Keratinocyte (primary cell): Measurements from ENCODE around the gene MTF1. TPM values are rescaled to one million over a fixed set of nuclear protein-coding genes. Genes with fewer than 3 reads are reported as not detected.

Experiments
- DNase-seq: peaks from one replicate; pipeline ENCODE4 v3.0.0-alpha.2; 2011; ENCODE audit warnings: low read depth, missing footprints, low spot score
- FAIRE-seq: peaks from 2 replicates; lab custom pipeline; 2011; peaks lifted over from hg19 to GRCh38; lab: Jason Lieb, UNC
- H2AFZ ChIP-seq: 2 replicates; pipeline ENCODE4 v1.6.0; 2012; ENCODE audit warnings: low read length, control low read depth, inconsistent platforms; ENCODE audit not compliant: control insufficient read depth
- H3K27ac ChIP-seq: 2 replicates; pipeline ENCODE4 v1.5.1; 2011; ENCODE audit warnings: low read length; ENCODE audit not compliant: control insufficient read depth, insufficient read depth
- H3K27me3 ChIP-seq: 3 replicates; pipeline ENCODE4 v1.6.0; 2011; ENCODE audit warnings: low read length; ENCODE audit not compliant: control insufficient read depth, insufficient read depth; ENCODE audit errors: extremely low read depth
- H3K36me3 ChIP-seq, 2 experiments: 2 replicates in 1 of 2; 3 replicates in 1 of 2; pipeline ENCODE4 v1.5.1; 2011; ENCODE audit warnings: low read length in 2 of 2, mild to moderate bottlenecking in 1 of 2; ENCODE audit not compliant: control insufficient read depth in 2 of 2, insufficient read depth in 2 of 2; ENCODE audit errors: extremely low read depth in 1 of 2
- H3K4me1 ChIP-seq: 3 replicates; pipeline ENCODE4 v1.5.1; 2011; ENCODE audit warnings: low read length; ENCODE audit not compliant: control insufficient read depth, insufficient read depth; ENCODE audit errors: extremely low read depth
- H3K4me2 ChIP-seq: 3 replicates; pipeline ENCODE4 v1.6.0; 2011; ENCODE audit warnings: low read depth, low read length; ENCODE audit not compliant: control insufficient read depth, insufficient read depth; ENCODE audit errors: extremely low read depth
- H3K4me3 ChIP-seq, 3 experiments: fragments of 200-600 bp in 1 of 3; sonication (generic) in 1 of 3; 2 replicates in 2 of 3; 3 replicates in 1 of 3; pipeline ENCODE4 v1.5.1; 2011 to 2016; ENCODE audit warnings: low read length in 3 of 3, mild to moderate bottlenecking in 3 of 3, control low read depth in 2 of 3, inconsistent platforms in 1 of 3, low read depth in 1 of 3, mixed read lengths in 1 of 3, mixed run types in 1 of 3, moderate library complexity in 1 of 3; ENCODE audit not compliant: control insufficient read depth in 2 of 3, insufficient read depth in 2 of 3; ENCODE audit errors: extremely low read depth in 1 of 3
- H3K79me2 ChIP-seq: 2 replicates; pipeline ENCODE4 v1.6.0; 2012; ENCODE audit warnings: low read length; ENCODE audit not compliant: control insufficient read depth, insufficient read depth
- H3K9ac ChIP-seq: 3 replicates; pipeline ENCODE4 v1.6.0; 2011; ENCODE audit warnings: low read length; ENCODE audit not compliant: control insufficient read depth, insufficient read depth; ENCODE audit errors: extremely low read depth
- H3K9me1 ChIP-seq: 3 replicates; pipeline ENCODE4 v1.6.0; 2011; ENCODE audit warnings: low read length; ENCODE audit not compliant: control insufficient read depth, insufficient read depth; ENCODE audit errors: extremely low read depth
- H3K9me3 ChIP-seq: 2 replicates; pipeline ENCODE4 v1.5.1; 2012; ENCODE audit warnings: low read depth, low read length; ENCODE audit not compliant: control insufficient read depth
- H4K20me1 ChIP-seq: 3 replicates; pipeline ENCODE4 v1.6.0; 2011; ENCODE audit warnings: low read length; ENCODE audit not compliant: control insufficient read depth, insufficient read depth; ENCODE audit errors: extremely low read depth
- EZH2 ChIP-seq: IDR thresholded peaks from one replicate; pipeline ENCODE4 v1.6.1; 2012; ENCODE audit warnings: inconsistent platforms, mild to moderate bottlenecking, low read length, moderate library complexity
- dilution Hi-C: fragments of 300-500 bp; cut with MboI; formaldehyde crosslinking; loops from one replicate; pipeline ENCODE4 v1.7.0; 2020; ENCODE audit warnings: low sequenced_read_pairs; ENCODE audit not compliant: extremely low pct_ligation_motif_present
- polyA plus RNA-seq, 5 experiments: library from polyadenylated mRNA; depleted of rRNA in 3 of 5; stranded (reverse) in 3 of 5; stranded (forward) in 1 of 5; unstranded in 1 of 5; fragments of >200 nt; gene quantifications; 1 replicate in 1 of 5; 2 replicates in 3 of 5; 3 replicates in 1 of 5; pipeline versions ENCODE4 v1.2.1 to v1.2.3, GENCODE V29; 2011 to 2012; ENCODE audit warnings: missing spikeins in 2 of 5, low read depth in 1 of 5, low replicate concordance in 1 of 5
- TF ChIP-seq, protein P1 (sequence below), 3 experiments: IDR thresholded peaks in 1 of 3; conservative IDR thresholded peaks in 1 of 3; optimal IDR thresholded peaks in 1 of 3; 2 replicates in 2 of 3; 3 replicates in 1 of 3; pipeline versions ENCODE3 to v1.5.1; 2011; ENCODE audit warnings: low read length in 3 of 3, mild to moderate bottlenecking in 3 of 3, moderate library complexity in 2 of 3, control low read depth in 1 of 3, inconsistent platforms in 1 of 3; ENCODE audit not compliant: insufficient read depth in 2 of 3; ENCODE audit errors: extremely low read depth in 1 of 3

Gene MTF1
- polyA plus RNA-seq, 1 donor (not counting 4 experiments of a cell fraction or from before 2014, with no cell fraction given), result 13.1 TPM

DNA sequence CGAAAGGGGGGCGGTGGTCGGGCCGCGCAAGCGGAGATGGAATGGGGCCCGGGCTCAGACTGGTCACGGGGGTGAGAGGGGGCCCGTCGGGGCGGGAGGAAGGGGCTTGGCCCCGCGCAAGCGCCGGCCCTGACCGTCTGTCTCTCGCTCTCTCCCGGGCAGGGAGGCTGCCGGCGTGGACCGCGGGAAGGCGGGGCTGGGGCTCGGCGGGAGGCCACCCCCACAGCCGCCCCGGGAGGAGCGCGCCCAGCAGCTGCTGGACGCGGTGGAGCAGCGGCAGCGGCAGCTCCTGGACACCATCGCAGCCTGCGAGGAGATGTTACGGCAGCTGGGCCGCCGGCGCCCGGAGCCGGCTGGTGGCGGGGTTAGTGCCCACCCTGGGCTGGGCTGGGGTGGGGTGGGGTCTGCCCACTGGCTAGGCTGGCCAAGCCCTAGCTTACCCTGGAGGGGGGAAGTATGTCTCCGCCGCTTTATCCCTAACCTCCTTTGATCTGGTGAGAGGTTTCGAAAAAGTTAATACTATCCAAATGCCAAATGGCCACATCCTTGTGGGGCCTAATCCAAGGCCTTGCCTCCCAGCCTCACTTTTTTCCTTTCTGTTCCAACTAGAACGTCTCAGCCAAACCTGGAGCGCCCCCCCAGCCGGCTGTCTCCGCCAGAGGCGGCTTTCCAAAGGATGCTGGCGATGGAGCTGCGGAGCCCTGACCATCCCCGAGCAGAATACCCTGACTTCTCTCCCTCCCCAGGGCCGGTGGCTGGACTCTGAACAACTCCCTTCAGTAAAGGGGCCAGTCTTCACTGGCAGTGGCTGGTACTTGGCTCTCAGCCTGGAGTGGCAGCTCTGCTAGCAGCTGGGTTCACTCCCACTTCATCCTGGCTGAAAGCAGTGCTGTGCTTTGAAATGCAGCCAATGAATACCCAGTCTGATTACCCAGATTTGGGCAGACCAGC is 50.7 kb downstream of the MTF1 start:
- H2AFZ ChIP-seq, result no peak overlapping the region

DNA sequence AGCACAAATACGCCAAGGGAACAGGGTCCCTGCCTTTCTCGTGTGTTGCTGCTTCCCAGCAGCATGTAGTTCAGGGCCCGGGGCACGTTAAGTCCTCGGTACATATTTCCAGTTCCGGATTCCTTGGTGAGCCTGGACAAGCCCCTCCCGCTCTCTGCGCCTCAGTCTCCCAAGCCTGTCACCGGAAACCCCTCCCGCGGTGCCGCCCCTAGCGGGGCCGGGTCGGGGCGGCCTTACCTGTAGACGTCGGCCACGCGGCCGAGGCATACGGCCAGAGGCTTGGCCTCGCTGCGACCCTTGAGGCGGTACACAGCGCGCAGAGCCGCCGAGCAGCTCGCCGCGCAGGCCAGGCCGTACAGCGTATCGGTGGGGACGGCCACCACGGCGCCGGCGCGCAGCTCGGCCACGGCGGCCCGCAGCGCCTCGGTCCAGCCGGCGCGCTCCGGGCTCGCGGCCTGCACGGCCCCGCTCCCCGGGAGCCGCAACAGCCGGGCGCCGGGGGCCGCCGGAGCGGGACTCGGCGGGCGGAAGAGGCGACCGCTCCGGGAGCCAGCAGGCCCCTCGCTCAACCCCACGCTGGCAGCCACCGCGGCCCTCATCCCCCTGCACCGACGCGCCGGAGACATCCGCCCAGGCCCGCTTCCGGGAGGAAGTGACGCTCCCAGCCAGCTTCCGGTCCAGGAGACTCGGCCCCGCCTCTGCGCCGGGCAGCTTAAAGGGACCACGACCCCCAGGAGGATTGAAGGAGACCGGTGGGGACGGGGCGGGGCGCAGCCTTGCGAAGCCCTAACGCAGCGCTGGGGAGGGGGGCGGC is 51.6 kb downstream of the MTF1 start, which contains the start of the genes C1orf122 and YRDC:
C1orf122 (plus strand) TSS at position 236 of the 814 bp plus-strand sequence. CDS start 615 bp downstream, outside the sequence.
YRDC (minus strand) TSS at position 654 of the 814 bp plus-strand sequence; CDS start at position 626, 28 bp downstream.
- peaks cover 3% of the 10 kb centered on the region for H3K9me1 ChIP-seq
- peak within 1 kb of the TSS; percentile 79 for H3K9ac ChIP-seq
- H3K27ac ChIP-seq, result peak within 1 kb of the TSS; percentile 62
- H3K27me3 ChIP-seq, result no peaks in the 10 kb centered on the region
- H3K9me3 ChIP-seq, result no peaks in the 10 kb centered on the region
- peak within 1 kb of the TSS; percentile 63 to 97 (median 97) for H3K4me3 ChIP-seq
- TF ChIP-seq, protein P1, sequence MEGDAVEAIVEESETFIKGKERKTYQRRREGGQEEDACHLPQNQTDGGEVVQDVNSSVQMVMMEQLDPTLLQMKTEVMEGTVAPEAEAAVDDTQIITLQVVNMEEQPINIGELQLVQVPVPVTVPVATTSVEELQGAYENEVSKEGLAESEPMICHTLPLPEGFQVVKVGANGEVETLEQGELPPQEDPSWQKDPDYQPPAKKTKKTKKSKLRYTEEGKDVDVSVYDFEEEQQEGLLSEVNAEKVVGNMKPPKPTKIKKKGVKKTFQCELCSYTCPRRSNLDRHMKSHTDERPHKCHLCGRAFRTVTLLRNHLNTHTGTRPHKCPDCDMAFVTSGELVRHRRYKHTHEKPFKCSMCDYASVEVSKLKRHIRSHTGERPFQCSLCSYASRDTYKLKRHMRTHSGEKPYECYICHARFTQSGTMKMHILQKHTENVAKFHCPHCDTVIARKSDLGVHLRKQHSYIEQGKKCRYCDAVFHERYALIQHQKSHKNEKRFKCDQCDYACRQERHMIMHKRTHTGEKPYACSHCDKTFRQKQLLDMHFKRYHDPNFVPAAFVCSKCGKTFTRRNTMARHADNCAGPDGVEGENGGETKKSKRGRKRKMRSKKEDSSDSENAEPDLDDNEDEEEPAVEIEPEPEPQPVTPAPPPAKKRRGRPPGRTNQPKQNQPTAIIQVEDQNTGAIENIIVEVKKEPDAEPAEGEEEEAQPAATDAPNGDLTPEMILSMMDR (optimal IDR thresholded peaks at IDR 0.05 in 1 of 3, IDR thresholded peaks at IDR 0.05 in 1 of 3, conservative IDR thresholded peaks at IDR 0.05 in 1 of 3; ENCODE audit: extremely low read depth in 1 of 3, insufficient read depth in 2 of 3, low read length in 3 of 3), result no peak
- TF ChIP-seq EZH2, result no peak
- peaks cover 7% of the 10 kb centered on the region for H4K20me1 ChIP-seq
- peaks cover 15% of the 10 kb centered on the region for H3K4me1 ChIP-seq
- H3K4me2 ChIP-seq, result peak within 1 kb of the TSS; percentile 86
- H3K79me2 ChIP-seq, result peaks cover 43% of the 10 kb centered on the region
- no peak for DNase-seq
- dilution Hi-C loops, result no loop called here
- peak; percentile 32 for FAIRE-seq
- H3K36me3 ChIP-seq, result peaks cover 36 to 39% of the 10 kb centered on the region in 2 experiments
- no peak within 1 kb of the TSS for H2AFZ ChIP-seq

More for the DNA sequence above, 50.7 kb downstream of the MTF1 start:
- Histone ChIP-seq H4K20me1 (peaks cover 7% of the 10 kb centered on the region), H3K4me3 (peak overlapping the region; percentile 63 to 97 (median 97)), H3K36me3 (peaks cover 32 to 33% of the 10 kb centered on the region in 2 experiments), H3K4me1 (peaks cover 15% of the 10 kb centered on the region), H3K27me3 (no peaks in the 10 kb centered on the region), H3K9me1 (peaks cover 3% of the 10 kb centered on the region), H3K79me2 (peaks cover 49% of the 10 kb centered on the region), H3K27ac (peak overlapping the region; percentile 62), H3K9ac (peak overlapping the region; percentile 79), H3K4me2 (peak overlapping the region; percentile 86), H3K9me3 (no peaks in the 10 kb centered on the region)
- no peak for FAIRE-seq
- dilution Hi-C loops, result no loop called here
- DNase-seq, result no peak
- no peak for TF ChIP-seq EZH2
- TF ChIP-seq, protein P1 (optimal IDR thresholded peaks at IDR 0.05 in 1 of 3, IDR thresholded peaks at IDR 0.05 in 1 of 3, conservative IDR thresholded peaks at IDR 0.05 in 1 of 3; ENCODE audit: extremely low read depth in 1 of 3, insufficient read depth in 2 of 3, low read length in 3 of 3), result peak in 1 of 3 experiments; percentile 1
